Measurements from ENCODE around the gene ZNF304. TPM values are rescaled to one million over a fixed set of nuclear protein-coding genes. Genes with fewer than 3 reads are reported as not detected.
"Not testable (repeated sequence)": the region's sequence is repeated elsewhere in the genome, so short reads cannot be mapped to it uniquely, and the experiment has no call there.

The ZNF304 gene
- total RNA-seq, 1 donor from 2014 or later, result 10.3 TPM

- DNase-seq (ENCODE audit: low read depth in 2 of 2), result no peak
These were observed 11.3 kb downstream of the ZNF304 start for GRCh38 chr19:57362419-57362818.

DNA sequence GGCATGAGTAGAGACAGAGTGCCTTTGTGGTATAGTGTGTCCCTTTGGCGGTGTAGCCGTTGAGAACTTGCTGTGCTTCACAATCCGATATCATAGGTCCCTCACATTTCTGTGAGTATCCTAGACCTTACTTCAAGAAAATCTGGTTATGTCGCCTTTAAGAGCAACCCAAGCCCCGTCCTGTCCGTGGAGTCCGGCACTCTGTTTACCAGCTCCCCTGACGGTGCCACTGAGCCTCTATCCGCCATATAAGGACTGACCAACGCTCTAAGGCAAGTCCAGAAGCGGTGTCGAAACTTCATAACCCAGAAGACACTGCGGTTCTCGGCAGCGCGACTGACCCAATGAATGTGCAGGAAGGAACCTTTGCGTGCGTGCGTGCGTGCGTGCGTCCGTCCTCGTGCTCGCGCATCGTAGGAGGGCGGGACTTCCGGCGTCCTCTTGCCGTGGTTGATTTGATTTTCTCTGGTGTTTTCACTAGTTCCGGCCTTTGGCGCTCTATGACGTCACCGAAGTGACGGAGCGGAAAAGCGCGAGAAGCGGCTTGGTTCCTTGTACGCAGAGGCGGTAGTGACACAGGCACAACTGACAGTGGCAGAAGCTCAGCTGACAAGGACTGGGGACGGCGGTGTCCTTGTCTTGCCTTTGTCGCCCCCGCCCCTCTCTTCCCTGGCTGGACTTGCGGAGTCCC, 12.1 kb downstream of the ZNF304 start, which contains the start of the genes TRAPPC2B and ZNF547:
Gene TRAPPC2B, plus strand, starts transcription at position 555 of the 691 bp plus-strand sequence. CDS start 1,283 bp downstream, outside the sequence.
Gene ZNF547, plus strand, starts transcription at position 555 of the 691 bp plus-strand sequence. CDS start 5,005 bp downstream, outside the sequence.
- DNase-seq (ENCODE audit: low read depth in 2 of 2), result peak; percentile 100

- DNase-seq (ENCODE audit: low read depth in 2 of 2), result peak; percentile 16 to 33
These were observed 12.7 kb downstream of the ZNF304 start for GRCh38 chr19:57363688-57364181.

DNA sequence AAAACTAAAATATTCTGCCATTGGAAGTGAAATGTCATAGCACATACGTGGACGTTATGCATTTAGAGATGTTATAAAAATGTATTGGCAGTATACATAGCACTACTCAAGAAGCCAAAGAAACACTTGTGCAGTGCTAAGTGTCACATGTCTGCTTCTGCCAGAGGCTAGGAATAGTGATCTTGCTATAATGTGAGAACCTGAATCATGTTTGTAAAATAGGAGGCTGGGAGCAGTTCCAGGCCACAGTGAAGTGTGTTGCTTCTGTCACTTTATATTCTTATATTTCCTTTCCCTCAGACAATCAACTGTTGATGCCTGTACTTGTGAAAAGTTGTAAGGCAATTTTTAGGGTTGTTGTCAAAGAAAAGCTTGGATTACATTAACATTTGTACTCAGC, 15.7 kb downstream of the ZNF304 start:
- DNase-seq (ENCODE audit: low read depth in 2 of 2), result no peak

- DNase-seq (ENCODE audit: low read depth in 2 of 2), result no peak
These were observed 23.1 kb downstream of the ZNF304 start for GRCh38 chr19:57374179-57374578.

GRCh38 chr19:57374647-57375046, 23.6 kb downstream of the ZNF304 start:
- DNase-seq (ENCODE audit: low read depth in 2 of 2), result not testable (repeated sequence)

GRCh38 chr19:57376151-57376550, 25.1 kb downstream of the ZNF304 start:
- DNase-seq (ENCODE audit: low read depth in 2 of 2), result no peak

DNA sequence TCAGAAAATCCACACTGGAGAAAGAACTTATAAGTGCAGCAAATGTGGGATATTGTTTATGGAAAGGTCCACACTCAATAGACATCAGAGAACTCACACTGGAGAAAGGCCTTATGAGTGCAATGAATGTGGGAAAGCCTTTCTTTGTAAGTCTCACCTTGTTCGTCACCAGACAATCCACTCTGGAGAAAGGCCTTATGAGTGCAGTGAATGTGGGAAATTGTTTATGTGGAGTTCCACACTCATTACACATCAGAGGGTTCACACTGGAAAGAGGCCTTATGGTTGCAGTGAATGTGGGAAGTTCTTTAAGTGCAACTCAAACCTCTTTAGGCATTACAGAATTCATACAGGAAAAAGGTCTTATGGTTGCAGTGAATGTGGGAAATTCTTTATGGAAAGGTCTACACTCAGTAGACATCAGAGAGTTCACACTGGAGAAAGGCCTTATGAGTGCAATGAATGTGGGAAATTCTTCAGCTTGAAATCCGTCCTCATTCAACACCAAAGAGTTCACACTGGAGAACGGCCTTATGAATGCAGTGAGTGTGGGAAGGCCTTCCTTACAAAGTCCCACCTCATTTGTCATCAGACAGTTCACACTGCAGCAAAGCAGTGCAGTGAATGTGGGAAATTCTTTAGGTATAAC, 26.6 kb downstream of the ZNF304 start:
- no peak for DNase-seq (ENCODE audit: low read depth in 2 of 2)

DNA sequence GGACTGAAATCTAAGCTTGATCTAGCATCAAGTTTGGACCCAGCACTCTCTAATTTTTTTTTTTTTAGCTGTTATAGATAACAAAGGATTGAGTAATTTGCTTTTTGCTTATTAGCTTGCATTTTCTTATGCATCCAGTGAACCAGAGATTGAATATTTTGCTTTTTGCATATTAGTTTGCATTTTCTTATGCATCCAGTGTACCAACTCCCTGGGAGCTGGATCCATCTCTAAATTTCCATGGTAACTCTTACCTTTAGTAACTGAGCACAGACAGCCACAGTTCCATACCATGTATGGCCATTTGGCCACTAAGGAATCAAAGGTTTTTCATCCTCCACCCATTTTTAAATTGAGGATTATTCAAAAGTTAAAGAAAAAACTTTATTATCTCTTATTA, 29.9 kb downstream of the ZNF304 start:
- DNase-seq (ENCODE audit: low read depth in 2 of 2), result no peak

DNA sequence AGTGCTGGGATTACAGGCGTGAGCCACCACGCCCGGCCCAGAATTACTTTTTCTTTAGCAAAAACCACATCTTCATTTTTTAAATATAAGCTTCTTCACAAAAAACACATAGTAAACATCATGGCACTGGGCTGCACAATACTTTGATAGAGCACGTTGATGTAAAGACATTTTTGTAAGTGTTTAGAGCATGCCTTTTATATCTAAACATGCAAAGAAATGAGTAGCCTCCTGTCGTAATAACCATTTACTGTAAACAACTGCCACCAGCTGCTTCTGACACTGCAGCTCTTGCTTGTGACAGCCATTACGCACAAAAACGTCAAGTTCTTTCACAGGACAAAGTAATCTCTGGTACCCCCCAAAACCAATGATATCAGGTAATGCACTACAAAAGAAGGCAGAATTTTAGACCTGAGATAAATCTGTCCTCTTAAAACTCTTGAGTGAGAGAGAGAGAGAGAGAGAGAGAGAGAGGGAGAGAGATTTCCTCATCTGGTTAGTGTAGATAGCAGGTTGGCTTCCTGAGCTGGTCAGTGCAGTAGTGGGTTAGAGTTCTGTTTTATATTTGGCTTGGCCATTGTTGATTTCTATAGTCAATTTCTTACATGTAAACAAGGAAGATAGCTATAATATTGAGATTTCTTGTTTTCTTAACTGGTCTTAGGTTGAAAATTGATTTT, 31.9 kb downstream of the ZNF304 start:
- no peak for DNase-seq (ENCODE audit: low read depth in 2 of 2)

DNA sequence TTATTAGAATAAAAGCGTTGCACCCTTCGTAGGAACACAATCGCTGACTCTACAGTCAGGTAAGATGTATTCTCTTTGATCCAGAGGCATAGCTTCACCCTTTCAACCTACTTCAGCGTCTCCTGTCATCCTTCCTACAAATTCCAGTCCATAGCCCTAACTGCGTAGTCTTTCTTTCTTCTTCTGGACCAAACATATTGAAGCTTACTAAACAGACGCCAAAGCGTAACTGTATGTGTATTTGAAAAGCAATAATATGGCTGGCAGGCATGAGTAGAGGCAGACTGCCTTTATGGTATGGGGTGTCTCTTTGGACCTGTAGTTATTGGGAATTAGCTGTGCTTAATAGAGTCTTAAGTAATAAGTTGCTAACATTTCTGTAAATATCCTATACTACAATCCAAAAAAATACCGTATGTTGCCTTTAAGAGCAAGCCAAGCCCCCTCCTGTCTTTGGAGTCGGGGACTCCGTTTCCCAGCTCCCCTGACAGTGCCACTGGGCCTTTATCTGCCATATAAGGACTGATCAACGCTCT, 38.2 kb downstream of the ZNF304 start:
- DNase-seq (ENCODE audit: low read depth in 2 of 2), result no peak

DNA sequence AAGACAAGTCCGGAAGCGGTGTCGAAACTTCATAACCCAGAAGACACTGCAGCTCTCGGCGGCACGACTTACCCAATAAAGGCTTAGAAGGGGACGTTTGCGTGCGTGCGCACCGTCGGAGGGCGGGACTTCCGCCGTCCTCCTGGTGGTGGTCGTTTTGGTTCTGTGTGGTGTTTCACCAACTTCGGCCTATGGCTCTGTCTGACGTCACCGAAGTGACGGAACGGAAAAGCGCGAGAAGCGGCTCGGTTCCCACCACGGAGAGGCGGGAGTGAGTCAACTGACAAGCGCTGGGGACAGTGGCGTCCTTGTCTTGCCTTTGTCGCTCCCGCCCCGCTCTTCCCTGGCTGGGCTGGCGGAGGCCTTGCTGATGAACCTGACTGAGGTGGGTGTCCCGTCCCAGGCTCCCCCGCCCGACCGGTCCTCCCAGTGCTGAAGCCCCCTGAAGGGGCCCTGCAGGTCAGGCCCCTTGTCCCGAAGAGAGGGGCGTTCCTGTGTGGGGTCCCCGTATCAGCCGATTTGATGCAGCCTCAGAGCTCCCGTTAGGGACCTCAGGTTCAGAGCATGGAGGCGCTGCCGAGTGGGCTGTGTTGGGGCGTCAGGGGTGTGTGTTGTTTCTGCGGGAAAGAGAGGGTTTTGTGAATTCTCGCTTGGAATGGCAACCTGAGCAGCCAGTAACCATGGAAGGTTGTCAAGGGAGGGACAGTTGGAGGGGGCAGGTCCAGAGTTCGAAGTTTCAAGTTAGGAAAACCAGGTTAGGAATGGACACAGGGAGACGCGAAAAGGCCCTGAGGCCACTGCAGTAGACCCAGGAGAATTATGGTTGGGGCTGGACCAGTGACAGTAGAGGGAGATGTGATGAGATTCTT, 38.9 kb downstream of the ZNF304 start, which contains the start of gene ZNF548:
Gene ZNF548, plus strand, starts transcription at position 125 of the 869 bp plus-strand sequence. Its CDS starts 246 bp downstream, at position 371.
- DNase-seq (ENCODE audit: low read depth in 2 of 2), result peak; percentile 99

GRCh38 chr19:57395710-57396109, 44.6 kb downstream of the ZNF304 start:
- DNase-seq (ENCODE audit: low read depth in 2 of 2), result no peak

GRCh38 chr19:57398868-57399267, 47.8 kb downstream of the ZNF304 start:
- no peak for DNase-seq (ENCODE audit: low read depth in 2 of 2)

DNA sequence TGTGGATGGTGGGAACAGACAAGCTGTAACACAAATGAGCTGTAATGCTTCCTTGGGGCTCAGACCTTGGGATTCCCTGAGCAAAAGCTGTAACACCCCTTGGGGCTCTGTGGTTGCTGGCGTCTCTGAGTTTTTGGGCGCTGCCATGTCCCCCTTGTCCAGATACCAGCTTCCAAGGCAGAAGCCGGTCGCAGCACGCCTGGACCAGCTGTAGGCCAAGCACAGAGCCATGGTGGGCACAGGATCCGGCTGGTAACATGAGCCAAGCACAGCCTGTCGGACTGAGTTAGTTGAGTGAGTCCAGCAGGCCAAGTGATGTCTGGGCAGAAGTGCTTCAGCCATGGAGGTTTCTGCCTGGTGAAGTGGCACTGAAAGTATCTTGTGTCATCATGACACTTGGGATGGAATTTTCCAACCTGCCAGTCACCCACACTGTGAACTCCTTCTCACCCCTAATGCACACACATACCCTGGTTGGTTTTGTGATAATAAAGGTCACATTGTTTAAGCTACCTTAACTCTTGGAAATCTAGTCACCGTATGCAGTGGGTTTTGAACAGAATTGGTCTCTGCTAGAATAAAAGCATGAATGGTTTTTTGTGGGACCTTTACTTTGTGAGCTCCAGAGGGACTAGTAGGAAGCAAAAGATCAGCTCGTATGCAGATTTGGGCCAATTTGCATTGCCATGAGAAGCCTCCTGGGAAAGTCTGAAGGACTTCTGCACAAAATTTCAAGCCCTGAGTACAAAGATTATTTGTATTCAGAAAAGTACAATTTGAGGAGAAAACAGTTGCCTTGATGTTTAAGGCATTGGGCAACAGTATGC, 52.9 kb downstream of the ZNF304 start:
- DNase-seq (ENCODE audit: low read depth in 2 of 2), result no peak

GRCh38 chr19:57406516-57407123, 55.5 kb downstream of the ZNF304 start:
- DNase-seq (ENCODE audit: low read depth in 2 of 2), result peak; percentile 63 to 68

Measured in lung microvascular endothelial cell (primary cell).